Smooth muscle cell (in vitro differentiated cells): Measurements from ENCODE around the gene TMEM120B. TPM values are rescaled to one million over a fixed set of nuclear protein-coding genes. Genes with fewer than 3 reads are reported as not detected.
A peak's percentile ranks its signal among the peaks of the same experiment; 100 is the strongest.
"Not testable (repeated sequence)": the region's sequence is repeated elsewhere in the genome, so short reads cannot be mapped to it uniquely, and the experiment has no call there.

Experiments
- DNase-seq: peaks from one replicate; lab custom pipeline; 2025; ENCODE audit not compliant: unreplicated experiment; lab: John Stamatoyannopoulos, UW
- H2AFZ ChIP-seq: fragments of 200-600 bp; sonication (generic); 2 replicates; pipeline ENCODE4 v1.6.0; 2016; ENCODE audit warnings: antibody characterized with exemption, low read depth, mild to moderate bottlenecking
- H3F3A ChIP-seq: fragments of 200-600 bp; sonication (generic); 2 replicates; pipeline ENCODE4 v1.6.0; 2017; ENCODE audit warnings: antibody characterized with exemption, low read depth
- H3K27ac ChIP-seq: fragments of 200-600 bp; sonication (generic); 2 replicates; pipeline ENCODE4 v1.5.1; 2016; ENCODE audit warnings: low read depth, mild to moderate bottlenecking
- H3K27me3 ChIP-seq: fragments of 200-600 bp; sonication (generic); 2 replicates; pipeline ENCODE4 v1.6.1; 2016; ENCODE audit warnings: low read depth, mild to moderate bottlenecking
- H3K36me3 ChIP-seq: fragments of 200-600 bp; sonication (generic); 2 replicates; pipeline ENCODE4 v1.5.1; 2016; ENCODE audit warnings: low read depth
- H3K4me1 ChIP-seq: fragments of 200-600 bp; sonication (generic); 2 replicates; pipeline ENCODE4 v1.5.1; 2016; ENCODE audit warnings: low read depth
- H3K4me2 ChIP-seq: fragments of 200-600 bp; sonication (generic); 2 replicates; pipeline ENCODE4 v1.6.0; 2016; ENCODE audit warnings: mild to moderate bottlenecking
- H3K4me3 ChIP-seq: fragments of 200-600 bp; sonication (generic); 2 replicates; pipeline ENCODE4 v1.5.1; 2016; ENCODE audit warnings: mild to moderate bottlenecking
- H3K79me2 ChIP-seq: fragments of 200-600 bp; sonication (generic); 2 replicates; pipeline ENCODE4 v1.6.0; 2016; ENCODE audit warnings: low read depth, mild to moderate bottlenecking
- H3K9ac ChIP-seq: fragments of 200-600 bp; sonication (generic); 2 replicates; pipeline ENCODE4 v1.6.0; 2016; ENCODE audit warnings: low read depth
- H3K9me3 ChIP-seq: fragments of 200-600 bp; sonication (generic); replicated peaks from 2 replicates; pipeline ENCODE4 v1.5.1; 2016; ENCODE audit warnings: low read depth
- H4K20me1 ChIP-seq: fragments of 200-600 bp; sonication (generic); 2 replicates; pipeline ENCODE4 v1.6.0; 2016; ENCODE audit warnings: low read depth
- WGBS: methylation state at CpG from one replicate; pipeline ENCODE4 v1.1.7; 2016; ENCODE audit warnings: low lambda C conversion rate; 5-methylcytosine and 5-hydroxymethylcytosine counted together
- polyA plus RNA-seq: library from polyadenylated mRNA; unstranded; fragments of >200 nt; fragmentation: Nextera tagmentation; extraction: Ambion mirVana; gene quantifications from 2 replicates; pipeline ENCODE4 v1.2.1, GENCODE V29; 2016
- total RNA-seq: library from RNA; depleted of rRNA; stranded (reverse); fragments of >200 nt; gene quantifications from 2 replicates; pipeline ENCODE4 v1.2.3, GENCODE V29; 2014
- TF ChIP-seq, protein P1 (sequence below): fragments of 200-600 bp; sonication (generic); IDR thresholded peaks from 2 replicates; pipeline ENCODE4 v1.5.1; 2017; ENCODE audit warnings: borderline replicate concordance, mild to moderate bottlenecking, antibody characterized with exemption; ENCODE audit not compliant: insufficient read depth, poor library complexity, severe bottlenecking

The TMEM120B gene
- total and polyA plus RNA-seq, 2 experiments from 2014 or later: 5.3 to 7.6 TPM

DNA sequence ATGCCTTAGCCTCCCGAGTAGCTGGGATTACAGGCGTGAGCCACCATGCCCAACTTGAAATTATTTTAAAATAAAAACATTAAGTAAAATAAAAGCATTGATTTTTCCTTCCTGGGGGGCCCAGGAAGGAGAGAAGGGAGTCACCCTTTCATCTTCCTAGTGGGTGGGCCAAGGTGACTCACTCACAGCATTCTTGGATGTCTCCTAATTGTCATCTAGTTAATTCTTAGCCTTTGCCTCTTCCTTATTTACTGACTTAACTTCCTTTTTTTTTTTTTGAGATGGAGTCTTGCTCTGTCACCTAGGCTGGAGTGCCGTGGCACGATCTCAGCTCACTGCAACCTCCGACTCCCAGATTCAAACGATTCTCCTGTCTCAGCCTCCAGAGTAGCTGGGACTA, 29.2 kb downstream of the TMEM120B start:
- H3K9me3 ChIP-seq: no peaks in the 10 kb centered on the region
- H3K4me1 ChIP-seq: no peaks in the 10 kb centered on the region
- no peaks in the 10 kb centered on the region for H3F3A ChIP-seq
- no peak overlapping the region for H3K9ac ChIP-seq
- 90% methylated on average over 6 of the region's 6 CpGs for WGBS
- H3K79me2 ChIP-seq: no peaks in the 10 kb centered on the region
- H4K20me1 ChIP-seq: peaks cover 25% of the 10 kb centered on the region
- H3K27me3 ChIP-seq: no peaks in the 10 kb centered on the region
- TF ChIP-seq, protein P1, sequence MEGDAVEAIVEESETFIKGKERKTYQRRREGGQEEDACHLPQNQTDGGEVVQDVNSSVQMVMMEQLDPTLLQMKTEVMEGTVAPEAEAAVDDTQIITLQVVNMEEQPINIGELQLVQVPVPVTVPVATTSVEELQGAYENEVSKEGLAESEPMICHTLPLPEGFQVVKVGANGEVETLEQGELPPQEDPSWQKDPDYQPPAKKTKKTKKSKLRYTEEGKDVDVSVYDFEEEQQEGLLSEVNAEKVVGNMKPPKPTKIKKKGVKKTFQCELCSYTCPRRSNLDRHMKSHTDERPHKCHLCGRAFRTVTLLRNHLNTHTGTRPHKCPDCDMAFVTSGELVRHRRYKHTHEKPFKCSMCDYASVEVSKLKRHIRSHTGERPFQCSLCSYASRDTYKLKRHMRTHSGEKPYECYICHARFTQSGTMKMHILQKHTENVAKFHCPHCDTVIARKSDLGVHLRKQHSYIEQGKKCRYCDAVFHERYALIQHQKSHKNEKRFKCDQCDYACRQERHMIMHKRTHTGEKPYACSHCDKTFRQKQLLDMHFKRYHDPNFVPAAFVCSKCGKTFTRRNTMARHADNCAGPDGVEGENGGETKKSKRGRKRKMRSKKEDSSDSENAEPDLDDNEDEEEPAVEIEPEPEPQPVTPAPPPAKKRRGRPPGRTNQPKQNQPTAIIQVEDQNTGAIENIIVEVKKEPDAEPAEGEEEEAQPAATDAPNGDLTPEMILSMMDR: no peak
- no peak overlapping the region for H3K4me3 ChIP-seq
- H3K36me3 ChIP-seq: no peaks in the 10 kb centered on the region
- H2AFZ ChIP-seq: no peak overlapping the region
- DNase-seq: no peak
- H3K27ac ChIP-seq: no peak overlapping the region
- H3K4me2 ChIP-seq: no peak overlapping the region

GRCh38 chr12:121745545-121745944, 33.0 kb downstream of the TMEM120B start:
- not testable (repeated sequence) for H3K4me2 ChIP-seq, H3K79me2 ChIP-seq, H2AFZ ChIP-seq, H3K4me1 ChIP-seq, H3K27me3 ChIP-seq, H3K36me3 ChIP-seq, H3K9me3 ChIP-seq, DNase-seq, H3K4me3 ChIP-seq, H3K9ac ChIP-seq, H3K27ac ChIP-seq, H3F3A ChIP-seq
- peaks cover 32% of the 10 kb centered on the region for H4K20me1 ChIP-seq
- 97% methylated on average over 5 of the region's 5 CpGs for WGBS

GRCh38 chr12:121748218-121748570, 35.6 kb downstream of the TMEM120B start:
- Histone ChIP-seq H3K9ac (peak overlapping the region; percentile 54), H3K9me3 (no peaks in the 10 kb centered on the region), H4K20me1 (peaks cover 18% of the 10 kb centered on the region), H3K4me3 (no peak overlapping the region), H3K27me3 (no peaks in the 10 kb centered on the region), H3K4me1 (peaks cover 6% of the 10 kb centered on the region), H2AFZ (no peak overlapping the region), H3F3A (no peaks in the 10 kb centered on the region), H3K79me2 (no peaks in the 10 kb centered on the region), H3K4me2 (no peak overlapping the region), H3K36me3 (no peaks in the 10 kb centered on the region), H3K27ac (peak overlapping the region; percentile 69)
- 83% methylated on average over 12 of the region's 13 CpGs for WGBS
- DNase-seq: no peak
- TF ChIP-seq, protein P1: no peak

- H3K4me1 ChIP-seq: peaks cover 6% of the 10 kb centered on the region
- H3F3A ChIP-seq: no peaks in the 10 kb centered on the region
- no peaks in the 10 kb centered on the region for H3K36me3 ChIP-seq
- H3K9me3 ChIP-seq: no peaks in the 10 kb centered on the region
- WGBS: 19% methylated on average over 17 of the region's 17 CpGs
- TF ChIP-seq, protein P1: no peak
- no peak overlapping the region for H3K4me3 ChIP-seq
- H2AFZ ChIP-seq: no peak overlapping the region
- H3K4me2 ChIP-seq: no peak overlapping the region
- H3K27ac ChIP-seq: peak overlapping the region; percentile 69
- H3K27me3 ChIP-seq: no peaks in the 10 kb centered on the region
- H3K79me2 ChIP-seq: no peaks in the 10 kb centered on the region
- H4K20me1 ChIP-seq: peaks cover 18% of the 10 kb centered on the region
- DNase-seq: peak; percentile 26
- H3K9ac ChIP-seq: peak overlapping the region; percentile 54
These were observed 36.2 kb downstream of the TMEM120B start for GRCh38 chr12:121748571-121749265.
